NCI-H345 (cell line): ENCODE measurements around the gene DSCAML1.

Experiments
- DNase-seq: peaks from one replicate; lab custom pipeline; 2025; lab: John Stamatoyannopoulos, UW

Gene DSCAML1

GRCh38 chr11:117610901-117611300 is 186.1 kb downstream of the DSCAML1 start:
- DNase-seq, result peak; percentile 74

- DNase-seq, result no peak
These were observed 187.0 kb downstream of the DSCAML1 start for GRCh38 chr11:117610045-117610444.

- DNase-seq, result no peak
These were observed 189.6 kb downstream of the DSCAML1 start for GRCh38 chr11:117607449-117607848.

GRCh38 chr11:117606790-117607189 is 190.2 kb downstream of the DSCAML1 start:
- no peak for DNase-seq

GRCh38 chr11:117606211-117606610 is 190.8 kb downstream of the DSCAML1 start:
- DNase-seq, result peak; percentile 24

- no peak for DNase-seq
These were observed 191.7 kb downstream of the DSCAML1 start for GRCh38 chr11:117605331-117605730.

- DNase-seq, result peak; percentile 21
These were observed 192.6 kb downstream of the DSCAML1 start for GRCh38 chr11:117604336-117604995.

- no peak for DNase-seq
These were observed 193.1 kb downstream of the DSCAML1 start for GRCh38 chr11:117603932-117604331.

- DNase-seq, result no peak
These were observed 195.9 kb downstream of the DSCAML1 start for GRCh38 chr11:117601006-117601708.

- DNase-seq, result peak; percentile 32
These were observed 196.7 kb downstream of the DSCAML1 start for GRCh38 chr11:117600234-117600783.

GRCh38 chr11:117597071-117597470 is 199.9 kb downstream of the DSCAML1 start:
- no peak for DNase-seq

- no peak for DNase-seq
These were observed 201.6 kb downstream of the DSCAML1 start for GRCh38 chr11:117595440-117595839.

- DNase-seq, result no peak
These were observed 202.3 kb downstream of the DSCAML1 start for GRCh38 chr11:117594721-117595120.

GRCh38 chr11:117593065-117593464 is 204.0 kb downstream of the DSCAML1 start:
- no peak for DNase-seq

GRCh38 chr11:117591316-117592039 is 205.5 kb downstream of the DSCAML1 start:
- DNase-seq, result no peak

- peak; percentile 65 for DNase-seq
These were observed 208.0 kb downstream of the DSCAML1 start for GRCh38 chr11:117589063-117589462.

GRCh38 chr11:117588166-117588810 is 208.7 kb downstream of the DSCAML1 start:
- DNase-seq, result peak; percentile 6

GRCh38 chr11:117587416-117587815 is 209.6 kb downstream of the DSCAML1 start:
- no peak for DNase-seq

- DNase-seq, result no peak
These were observed 210.6 kb downstream of the DSCAML1 start for GRCh38 chr11:117586392-117586791.

GRCh38 chr11:117585631-117586030 is 211.4 kb downstream of the DSCAML1 start:
- no peak for DNase-seq

GRCh38 chr11:117584056-117584830 is 212.8 kb downstream of the DSCAML1 start:
- DNase-seq, result no peak
